GM21390 (cell line): ENCODE data around the gene VSX1.

ENCODE experiments used
- ATAC-seq: cut with Tn5 transposase; IDR thresholded peaks from one replicate; pipeline ENCODE4 v1.9.1; 2021; ENCODE audit not compliant: unreplicated experiment

The VSX1 gene

GRCh38 chr20:25066386-25066785 is 15.6 kb downstream of the VSX1 start:
- no peak for ATAC-seq

GRCh38 chr20:25065625-25066338 is 16.2 kb downstream of the VSX1 start:
- ATAC-seq, result peak; percentile 80

- no peak for ATAC-seq
Measured at GRCh38 chr20:25065072-25065624, 16.8 kb downstream of the VSX1 start.

GRCh38 chr20:25064561-25065071 is 17.3 kb downstream of the VSX1 start:
- ATAC-seq, result no peak

GRCh38 chr20:25063981-25064380 is 18.0 kb downstream of the VSX1 start:
- no peak for ATAC-seq

GRCh38 chr20:25063546-25063945 is 18.4 kb downstream of the VSX1 start:
- no peak for ATAC-seq

- no peak for ATAC-seq
Measured at GRCh38 chr20:25062841-25063240, 19.1 kb downstream of the VSX1 start.

- no peak for ATAC-seq
Measured at GRCh38 chr20:25061821-25062530, 20.0 kb downstream of the VSX1 start.

- no peak for ATAC-seq
Measured at GRCh38 chr20:25061103-25061799, 20.7 kb downstream of the VSX1 start.

- no peak for ATAC-seq
Measured at GRCh38 chr20:25059866-25060465, 22.0 kb downstream of the VSX1 start.

- ATAC-seq, result no peak
Measured at GRCh38 chr20:25058847-25059810, 22.8 kb downstream of the VSX1 start.

- ATAC-seq, result peak; percentile 68
Measured at GRCh38 chr20:25058051-25058846, 23.7 kb downstream of the VSX1 start, which contains the start of gene ACSS1. Gene ACSS1, minus strand, starts transcription at chr20:25058139. Its CDS starts 37 bp downstream, at chr20:25058102.

- ATAC-seq, result peak; percentile 29
Measured at GRCh38 chr20:25057234-25058050, 24.5 kb downstream of the VSX1 start.

GRCh38 chr20:25056690-25057233 is 25.2 kb downstream of the VSX1 start:
- ATAC-seq, result peak; percentile 22

GRCh38 chr20:25055711-25056495 is 26.0 kb downstream of the VSX1 start:
- no peak for ATAC-seq

- ATAC-seq, result no peak
Measured at GRCh38 chr20:25054995-25055629, 26.8 kb downstream of the VSX1 start.
